ENCODE results near the gene PER1. TPM values are rescaled to one million over a fixed set of nuclear protein-coding genes. Genes with fewer than 3 reads are reported as not detected.
"Not testable (repeated sequence)": the region's sequence is repeated elsewhere in the genome, so short reads cannot be mapped to it uniquely, and the experiment has no call there.

Gene PER1
- total RNA-seq, 2 experiments from 2014 or later: 46.5 to 55.9 TPM

- no peak overlapping the region for H3K4me3 Mint-ChIP-seq
- DNase-seq: no peak
- ChIA-PET CTCF (interaction anchor here (0.5 to 15.8 kb wide), 10 partner anchors 11 to 196 kb away, joined by 3 to 155 read pairs (median 8); no protein-coding TSS in a partner anchor), POLR2A (no interaction called here)
- no peak overlapping the region for H3K27ac Mint-ChIP-seq
- H3K9me3 Mint-ChIP-seq (ENCODE audit: low read depth): no peaks in the 10 kb centered on the region
- intact Hi-C loops (cut with DNase I, micrococcal nuclease): no loop called here
- ATAC-seq: no peak
- no peaks in the 10 kb centered on the region for H3K36me3 Mint-ChIP-seq (ENCODE audit: low read depth)
- H3K27me3 Mint-ChIP-seq: peaks cover 13% of the 10 kb centered on the region
- H3K4me1 Mint-ChIP-seq: peaks cover 5% of the 10 kb centered on the region
Observed at GRCh38 chr17:8108972-8109660, 43.1 kb downstream of the PER1 start.

GRCh38 chr17:8106980-8107379, 45.2 kb downstream of the PER1 start:
- H3K4me3 Mint-ChIP-seq; ATAC-seq; H3K27me3 Mint-ChIP-seq; H3K36me3 Mint-ChIP-seq (ENCODE audit: low read depth); intact Hi-C loops (cut with DNase I, micrococcal nuclease); H3K27ac Mint-ChIP-seq; H3K9me3 Mint-ChIP-seq (ENCODE audit: low read depth); DNase-seq; H3K4me1 Mint-ChIP-seq: not testable (repeated sequence)
- CTCF ChIA-PET: interaction anchor here (0.9 to 15.8 kb wide), 7 partner anchors 12 to 46 kb away, joined by 3 to 155 read pairs (median 5); partner anchors contain the start of gene ALOXE3
- POLR2A ChIA-PET: interaction anchor here (0.5 to 0.8 kb wide), 2 partner anchors 13 to 142 kb away, joined by 3 read pairs; partner anchors contain the start of gene PFAS

GRCh38 chr17:8105957-8106398, 46.2 kb downstream of the PER1 start:
- intact Hi-C loops (cut with DNase I, micrococcal nuclease): no loop called here
- Mint-ChIP-seq H3K9me3 (ENCODE audit: low read depth) (no peaks in the 10 kb centered on the region), H3K27me3 (peaks cover 2% of the 10 kb centered on the region), H3K4me3 (no peak overlapping the region), H3K36me3 (ENCODE audit: low read depth) (no peaks in the 10 kb centered on the region), H3K27ac (peak overlapping the region; percentile 27), H3K4me1 (peaks cover 5% of the 10 kb centered on the region)
- ATAC-seq: no peak
- DNase-seq: no peak
- POLR2A ChIA-PET: no interaction called here
- CTCF ChIA-PET: interaction anchor here (0.7 to 15.8 kb wide), 10 partner anchors 9 to 45 kb away, joined by 3 to 155 read pairs (median 6); partner anchors contain the start of gene ALOXE3

- DNase-seq (no peak), ATAC-seq (no peak)
- H3K27me3 Mint-ChIP-seq: peaks cover 2% of the 10 kb centered on the region
- H3K4me1 Mint-ChIP-seq: no peaks in the 10 kb centered on the region
- intact Hi-C loops (cut with DNase I, micrococcal nuclease): no loop called here
- H3K27ac Mint-ChIP-seq: no peak overlapping the region
- no peak overlapping the region for H3K4me3 Mint-ChIP-seq
- H3K9me3 Mint-ChIP-seq (ENCODE audit: low read depth): no peaks in the 10 kb centered on the region
- no peaks in the 10 kb centered on the region for H3K36me3 Mint-ChIP-seq (ENCODE audit: low read depth)
- ChIA-PET POLR2A (no interaction called here), CTCF (interaction anchor here (0.6 to 15.8 kb wide), 11 partner anchors 9 to 289 kb away, joined by 3 to 155 read pairs (median 4); partner anchors contain the start of gene ALOXE3)
Observed at GRCh38 chr17:8104911-8105310, 47.3 kb downstream of the PER1 start.

GRCh38 chr17:8103549-8103948, 48.7 kb downstream of the PER1 start:
- Mint-ChIP-seq H3K36me3 (ENCODE audit: low read depth) (no peaks in the 10 kb centered on the region), H3K4me1 (no peaks in the 10 kb centered on the region), H3K9me3 (ENCODE audit: low read depth) (no peaks in the 10 kb centered on the region), H3K27ac (no peak overlapping the region), H3K27me3 (peaks cover 2% of the 10 kb centered on the region), H3K4me3 (no peak overlapping the region)
- no peak for ATAC-seq
- CTCF ChIA-PET: interaction anchor here (0.6 to 15.8 kb wide), 7 partner anchors 11 to 83 kb away, joined by 3 to 155 read pairs (median 10); partner anchors contain the start of gene ALOXE3
- no peak for DNase-seq
- POLR2A ChIA-PET: no interaction called here
- intact Hi-C loops (cut with DNase I, micrococcal nuclease): no loop called here

GRCh38 chr17:8101721-8102120, 50.5 kb downstream of the PER1 start:
- ChIA-PET POLR2A (no interaction called here), CTCF (interaction anchor here (1.2 to 15.8 kb wide), 8 partner anchors 9 to 199 kb away, joined by 4 to 155 read pairs (median 6); no protein-coding TSS in a partner anchor)
- no peak for ATAC-seq
- H3K27me3 Mint-ChIP-seq: peaks cover under 1% of the 10 kb centered on the region
- H3K9me3 Mint-ChIP-seq (ENCODE audit: low read depth): no peaks in the 10 kb centered on the region
- no peak overlapping the region for H3K27ac Mint-ChIP-seq
- H3K4me1 Mint-ChIP-seq: no peaks in the 10 kb centered on the region
- no peak for DNase-seq
- H3K36me3 Mint-ChIP-seq (ENCODE audit: low read depth): no peaks in the 10 kb centered on the region
- intact Hi-C loops (cut with DNase I, micrococcal nuclease): no loop called here
- no peak overlapping the region for H3K4me3 Mint-ChIP-seq

- POLR2A ChIA-PET: no interaction called here
Observed at GRCh38 chr17:8100763-8101162, 51.4 kb downstream of the PER1 start.

GRCh38 chr17:8100111-8100510, 52.1 kb downstream of the PER1 start:
- ChIA-PET CTCF (interaction anchor here (0.6 to 15.8 kb wide), 9 partner anchors 10 to 917 kb away, joined by 3 to 155 read pairs (median 4); partner anchors contain the start of gene ALOXE3), POLR2A (no interaction called here)
- Mint-ChIP-seq H3K27me3 (no peaks in the 10 kb centered on the region), H3K4me3 (no peak overlapping the region), H3K27ac (no peak overlapping the region), H3K9me3 (ENCODE audit: low read depth) (no peaks in the 10 kb centered on the region), H3K36me3 (ENCODE audit: low read depth) (no peaks in the 10 kb centered on the region), H3K4me1 (peaks cover 3% of the 10 kb centered on the region)
- ATAC-seq (no peak), DNase-seq (no peak)
- intact Hi-C loops (cut with DNase I, micrococcal nuclease): no loop called here

More at GRCh38 chr17:8100763-8101162, 51.4 kb downstream of the PER1 start:
- Mint-ChIP-seq H3K4me1 (no peaks in the 10 kb centered on the region), H3K9me3 (ENCODE audit: low read depth) (no peaks in the 10 kb centered on the region), H3K27ac (no peak overlapping the region), H3K27me3 (no peaks in the 10 kb centered on the region), H3K4me3 (no peak overlapping the region), H3K36me3 (ENCODE audit: low read depth) (no peaks in the 10 kb centered on the region)
- CTCF ChIA-PET: interaction anchor here (0.5 to 15.8 kb wide), 10 partner anchors 10 to 918 kb away, joined by 3 to 155 read pairs (median 4); partner anchors contain the start of gene ALOXE3
- no peak for ATAC-seq
- DNase-seq: no peak
- intact Hi-C loops (cut with DNase I, micrococcal nuclease): no loop called here

GRCh38 chr17:8096541-8096940, 55.7 kb downstream of the PER1 start:
- POLR2A ChIA-PET: no interaction called here
- no peaks in the 10 kb centered on the region for H3K36me3 Mint-ChIP-seq (ENCODE audit: low read depth)

GRCh38 chr17:8095361-8095760, 56.8 kb downstream of the PER1 start:
- Mint-ChIP-seq H3K4me3 (no peak overlapping the region), H3K4me1 (peaks cover 14% of the 10 kb centered on the region), H3K27me3 (peaks cover 3% of the 10 kb centered on the region), H3K36me3 (ENCODE audit: low read depth) (no peaks in the 10 kb centered on the region), H3K27ac (no peak overlapping the region), H3K9me3 (ENCODE audit: low read depth) (no peaks in the 10 kb centered on the region)
- intact Hi-C loops (cut with DNase I, micrococcal nuclease): loop anchor here in 1 of 2 experiments (2.0 kb wide), 1 partner anchor 23 kb away; the partner anchor contains the start of gene ALOXE3
- ChIA-PET POLR2A (no interaction called here), CTCF (interaction anchor here (0.5 to 5.4 kb wide), 8 partner anchors 9 to 260 kb away, joined by 3 to 64 read pairs (median 8); partner anchors contain the start of gene ALOXE3)
- DNase-seq: no peak
- ATAC-seq: no peak

More at GRCh38 chr17:8096541-8096940, 55.7 kb downstream of the PER1 start:
- DNase-seq (no peak), ATAC-seq (no peak)
- intact Hi-C loops (cut with DNase I, micrococcal nuclease): no loop called here
- no peaks in the 10 kb centered on the region for H3K9me3 Mint-ChIP-seq (ENCODE audit: low read depth)
- no peaks in the 10 kb centered on the region for H3K27me3 Mint-ChIP-seq
- CTCF ChIA-PET: interaction anchor here (0.5 to 1.2 kb wide), 6 partner anchors 9 to 26 kb away, joined by 3 to 4 read pairs (median 4); no protein-coding TSS in a partner anchor
- peaks cover 14% of the 10 kb centered on the region for H3K4me1 Mint-ChIP-seq
- no peak overlapping the region for H3K4me3 Mint-ChIP-seq
- H3K27ac Mint-ChIP-seq: no peak overlapping the region

- no peak overlapping the region for H3K4me3 Mint-ChIP-seq
- no peak for DNase-seq
- H3K27ac Mint-ChIP-seq: no peak overlapping the region
- peaks cover 14% of the 10 kb centered on the region for H3K4me1 Mint-ChIP-seq
- no peaks in the 10 kb centered on the region for H3K9me3 Mint-ChIP-seq (ENCODE audit: low read depth)
- ATAC-seq: no peak
- intact Hi-C loops (cut with DNase I, micrococcal nuclease): no loop called here
- CTCF ChIA-PET: interaction anchor here (0.7 to 5.9 kb wide), 6 partner anchors 10 to 203 kb away, joined by 3 to 64 read pairs (median 23); partner anchors contain the start of gene ALOXE3
- no peaks in the 10 kb centered on the region for H3K36me3 Mint-ChIP-seq (ENCODE audit: low read depth)
- peaks cover 5% of the 10 kb centered on the region for H3K27me3 Mint-ChIP-seq
- POLR2A ChIA-PET: interaction anchor here (0.6 kb wide), 1 partner anchor 16 kb away, joined by 3 read pairs; no protein-coding TSS in a partner anchor
Observed at GRCh38 chr17:8091033-8091687, 61.0 kb downstream of the PER1 start.

Measured in activated CD4-positive, alpha-beta T cell treated with anti-CD3 and anti-CD28 coated beads for 36 hours (primary cell).